ENCODE results near the gene CDH22.
A peak's percentile ranks its signal among the peaks of the same experiment; 100 is the strongest.

GRCh38 chr20:46151936-46152335, 156.4 kb downstream of the CDH22 start:
- TF ChIP-seq CTCF (IDR thresholded peaks at IDR 0.05), result peak; percentile 81
- TF ChIP-seq SIN3A (IDR thresholded peaks at IDR 0.05; ENCODE audit: borderline replicate concordance, insufficient read depth, low read depth, low read length), result no peak
- TF ChIP-seq POLR2AphosphoS5 (IDR thresholded peaks at IDR 0.05; ENCODE audit: low read depth, low read length), result no peak
- TF ChIP-seq REST (IDR thresholded peaks at IDR 0.05; ENCODE audit: insufficient read depth in 1 of 2, low read depth in 2 of 2, low read length in 1 of 2), result no peak
- TF ChIP-seq TCF7L2 (IDR thresholded peaks at IDR 0.05; ENCODE audit: low read depth, low read length), result no peak
